NCI-H1930 (cell line): ENCODE results near the gene BCOR.

Experiments
- DNase-seq, 2 experiments: peaks; one replicate each; lab custom pipeline; 2025; lab: John Stamatoyannopoulos, UW

The BCOR gene

GRCh38 chrX:40019541-40019940 is 78.2 kb downstream of the BCOR start:
- no peak for DNase-seq

GRCh38 chrX:40018041-40018440 is 79.7 kb downstream of the BCOR start:
- DNase-seq, result no peak

GRCh38 chrX:40016749-40017148 is 81.0 kb downstream of the BCOR start:
- no peak for DNase-seq

- no peak for DNase-seq
Measured at GRCh38 chrX:40015693-40016092, 82.1 kb downstream of the BCOR start.

GRCh38 chrX:40013266-40014195 is 84.2 kb downstream of the BCOR start:
- no peak for DNase-seq

- DNase-seq, result no peak
Measured at GRCh38 chrX:40012868-40013265, 84.9 kb downstream of the BCOR start.

GRCh38 chrX:40012039-40012867 is 85.5 kb downstream of the BCOR start:
- DNase-seq, result no peak

- no peak for DNase-seq
Measured at GRCh38 chrX:40011322-40012038, 86.3 kb downstream of the BCOR start.

- no peak for DNase-seq
Measured at GRCh38 chrX:40010550-40011321, 87.0 kb downstream of the BCOR start.

GRCh38 chrX:40009890-40010289 is 87.9 kb downstream of the BCOR start:
- DNase-seq, result no peak

GRCh38 chrX:40009462-40009851 is 88.3 kb downstream of the BCOR start:
- no peak for DNase-seq

- peak; percentile 18 to 39 for DNase-seq
Measured at GRCh38 chrX:40008791-40009461, 88.8 kb downstream of the BCOR start.

- DNase-seq, result no peak
Measured at GRCh38 chrX:40007756-40008705, 89.7 kb downstream of the BCOR start.

- DNase-seq, result no peak
Measured at GRCh38 chrX:40007131-40007755, 90.5 kb downstream of the BCOR start.

GRCh38 chrX:40006106-40007017 is 91.4 kb downstream of the BCOR start:
- DNase-seq, result no peak

- no peak for DNase-seq
Measured at GRCh38 chrX:40005292-40006011, 92.3 kb downstream of the BCOR start.

- DNase-seq, result no peak
Measured at GRCh38 chrX:40004921-40005291, 92.9 kb downstream of the BCOR start.

GRCh38 chrX:40004246-40004535 is 93.6 kb downstream of the BCOR start:
- DNase-seq, result no peak
